Limb (tissue), 2 donors: Measurements from ENCODE around the gene FBXO17.
"Not testable (repeated sequence)": the region's sequence is repeated elsewhere in the genome, so short reads cannot be mapped to it uniquely, and the experiment has no call there.

Experiments
- DNase-seq, 2 donors: peaks; one replicate each; pipeline ENCODE4 v3.0.0-alpha.2; 2016; ENCODE audit errors: extremely low spot score in 2 of 2

The FBXO17 gene

DNA sequence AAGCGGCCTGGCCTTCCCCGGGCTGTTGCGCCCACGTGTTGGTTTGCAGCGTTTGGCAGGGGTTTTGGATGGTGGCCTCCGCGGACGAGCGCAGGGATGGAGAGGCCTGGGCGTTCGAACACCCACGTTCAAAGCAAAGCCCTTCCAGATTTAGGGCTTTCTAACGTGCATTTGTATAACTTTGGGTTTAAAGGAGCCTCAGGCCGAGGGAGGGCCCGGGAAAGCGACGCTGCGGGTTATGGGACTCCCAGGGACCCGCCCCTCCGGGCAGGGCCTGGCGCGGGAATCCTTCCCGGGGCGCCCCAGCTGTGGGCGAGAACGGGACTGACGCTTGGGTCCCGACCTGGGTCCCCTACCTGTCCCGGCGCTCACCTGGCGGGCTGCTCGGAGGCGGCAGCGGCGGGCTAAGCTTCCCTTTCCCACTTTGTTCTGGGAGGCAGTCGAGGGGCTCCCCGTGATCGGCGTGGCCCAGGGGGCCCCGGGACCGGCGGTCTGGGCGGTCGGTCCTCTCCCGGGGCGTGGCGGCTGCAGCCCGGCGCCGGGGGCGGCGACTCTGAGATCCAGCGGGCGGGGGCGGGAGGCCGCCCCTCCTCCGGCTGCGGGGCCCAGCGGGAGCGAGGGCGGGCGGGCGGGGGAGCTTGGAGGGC, at the start of gene FBXO17:
Gene FBXO17 (minus strand): TSS at position 529 of the 647 bp plus-strand sequence. CDS start 25,423 bp downstream, outside the sequence.
- peak; percentile 73 to 84 for DNase-seq

- no peak for DNase-seq
Observed at GRCh38 chr19:39024875-39025641, 49.5 kb upstream of the FBXO17 start.

GRCh38 chr19:39021063-39021462, 45.5 kb upstream of the FBXO17 start:
- no peak for DNase-seq

GRCh38 chr19:39017646-39018045, 42.1 kb upstream of the FBXO17 start:
- DNase-seq, result no peak

DNA sequence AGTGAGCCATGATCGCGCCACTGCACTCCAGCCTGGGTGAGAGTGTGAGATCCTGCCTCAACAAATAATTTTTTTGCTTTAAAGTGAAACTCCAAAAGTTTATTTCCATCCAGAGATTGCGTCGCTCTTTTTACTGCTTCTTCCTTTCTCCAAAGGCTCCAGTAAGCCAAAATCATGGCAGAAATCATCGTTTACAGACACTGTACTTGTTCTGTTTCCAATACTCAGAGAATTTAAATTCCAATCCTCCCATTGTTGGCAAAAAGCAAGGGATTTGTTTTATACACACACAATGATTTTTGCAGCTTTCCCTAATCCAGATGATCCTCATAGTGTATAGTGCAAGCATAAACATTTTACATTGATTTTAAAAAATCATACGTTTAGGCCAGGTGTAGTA, 41.5 kb upstream of the FBXO17 start:
- DNase-seq, result peak in 1 of 2 donors; percentile 18

- DNase-seq, result no peak
Observed at GRCh38 chr19:39014037-39014436, 38.5 kb upstream of the FBXO17 start.

- no peak for DNase-seq
Observed at GRCh38 chr19:39009001-39009400, 33.5 kb upstream of the FBXO17 start.

GRCh38 chr19:39008137-39008536, 32.6 kb upstream of the FBXO17 start:
- no peak for DNase-seq

GRCh38 chr19:39007096-39007495, 31.6 kb upstream of the FBXO17 start:
- no peak for DNase-seq

DNA sequence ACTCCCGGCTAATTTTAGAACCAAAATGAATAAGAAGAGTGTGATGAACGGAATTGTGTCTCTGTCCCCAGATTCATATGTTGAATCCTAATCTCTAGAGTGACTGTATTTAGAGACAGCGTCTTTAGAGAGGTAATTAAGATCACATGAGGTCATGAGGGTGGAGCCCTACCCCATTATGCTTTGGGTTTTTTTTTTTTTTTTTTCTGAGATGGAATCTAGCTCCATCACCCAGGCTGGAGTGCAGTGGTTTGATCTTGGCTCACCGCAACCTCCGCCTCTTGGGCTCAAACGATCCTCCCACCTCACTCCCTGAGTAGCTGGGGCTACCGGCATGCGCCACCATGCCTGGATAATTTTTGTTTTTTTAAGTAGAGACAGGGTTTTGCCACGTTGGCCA, 28.9 kb upstream of the FBXO17 start:
- no peak for DNase-seq

DNA sequence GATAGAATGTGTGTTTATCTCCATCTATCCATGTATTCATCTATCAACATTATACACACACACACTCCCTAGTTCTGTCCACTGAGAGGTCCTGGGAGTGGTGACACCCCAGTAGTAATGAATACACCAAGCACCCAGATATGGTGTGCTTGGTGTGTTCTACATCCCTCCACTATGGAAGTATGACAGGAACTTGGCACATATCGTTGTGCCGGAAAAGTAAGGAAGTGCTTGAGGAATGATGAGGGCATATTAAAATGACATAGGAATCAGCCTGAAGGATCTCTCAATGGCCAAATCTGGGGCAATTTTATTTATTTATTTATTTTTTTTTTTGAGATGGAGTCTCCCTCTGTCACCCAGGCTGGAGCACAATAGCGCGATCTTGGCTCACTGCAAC, 28.3 kb upstream of the FBXO17 start:
- no peak for DNase-seq

DNA sequence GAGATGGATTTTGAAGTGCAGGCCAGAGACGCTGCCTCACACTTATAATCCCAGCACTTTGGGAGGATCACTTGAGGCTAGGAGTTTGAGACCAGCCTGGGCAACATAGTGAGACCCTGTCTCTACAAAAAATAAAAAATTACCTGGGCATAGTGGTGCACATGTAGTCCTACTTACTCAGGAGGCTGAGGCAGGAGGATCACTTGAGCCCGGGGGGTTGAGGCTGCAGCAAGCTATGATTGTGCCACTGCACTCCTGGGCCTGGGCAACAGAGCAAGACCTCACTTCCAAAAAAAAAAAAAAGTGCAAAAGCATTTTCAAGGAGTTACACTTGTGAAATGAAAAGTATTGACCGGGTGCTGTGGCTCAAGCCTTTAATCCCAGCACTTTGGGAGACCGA, 27.6 kb upstream of the FBXO17 start:
- no peak for DNase-seq

DNA sequence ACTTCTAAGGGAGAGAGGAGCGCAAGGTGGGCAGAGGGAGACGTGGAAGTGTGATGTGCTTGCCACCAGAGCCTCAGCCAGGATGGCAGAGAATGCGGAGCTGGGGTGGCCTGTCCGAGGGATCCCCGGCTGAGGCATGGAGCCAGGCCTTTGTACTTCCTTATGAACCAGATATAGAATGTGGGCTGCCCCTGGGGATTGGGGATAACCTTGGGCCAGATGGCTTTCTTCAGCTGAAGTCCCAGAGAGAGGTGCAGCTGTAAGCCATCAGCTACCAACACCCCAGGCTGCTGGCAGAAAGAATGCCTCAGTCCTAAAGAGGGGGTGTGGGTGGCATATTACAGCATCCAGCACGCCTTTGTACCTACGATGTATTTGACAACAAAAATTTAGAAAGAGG, 25.5 kb upstream of the FBXO17 start:
- no peak for DNase-seq

- DNase-seq, result not testable (repeated sequence)
Observed at GRCh38 chr19:38997576-38997975, 22.0 kb upstream of the FBXO17 start.

DNA sequence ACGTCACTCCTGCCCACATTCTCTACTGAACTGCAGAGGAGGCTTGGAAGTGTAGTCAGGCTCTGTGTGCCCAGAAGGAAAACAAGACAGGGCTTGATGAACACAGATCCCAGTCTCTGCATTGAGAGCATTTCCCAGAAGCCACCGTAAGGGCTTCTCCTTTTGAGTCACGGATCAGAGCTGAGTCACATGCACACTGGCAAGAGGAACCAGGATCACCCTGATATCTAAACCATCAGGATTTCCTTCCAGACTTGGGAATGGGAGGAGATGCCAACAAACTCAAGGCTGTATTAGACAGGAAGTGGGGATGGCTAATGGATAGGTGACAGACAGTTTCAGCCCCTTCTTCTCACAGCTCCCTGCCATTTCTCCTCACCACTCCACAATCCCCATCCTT, 17.7 kb upstream of the FBXO17 start:
- no peak for DNase-seq

DNA sequence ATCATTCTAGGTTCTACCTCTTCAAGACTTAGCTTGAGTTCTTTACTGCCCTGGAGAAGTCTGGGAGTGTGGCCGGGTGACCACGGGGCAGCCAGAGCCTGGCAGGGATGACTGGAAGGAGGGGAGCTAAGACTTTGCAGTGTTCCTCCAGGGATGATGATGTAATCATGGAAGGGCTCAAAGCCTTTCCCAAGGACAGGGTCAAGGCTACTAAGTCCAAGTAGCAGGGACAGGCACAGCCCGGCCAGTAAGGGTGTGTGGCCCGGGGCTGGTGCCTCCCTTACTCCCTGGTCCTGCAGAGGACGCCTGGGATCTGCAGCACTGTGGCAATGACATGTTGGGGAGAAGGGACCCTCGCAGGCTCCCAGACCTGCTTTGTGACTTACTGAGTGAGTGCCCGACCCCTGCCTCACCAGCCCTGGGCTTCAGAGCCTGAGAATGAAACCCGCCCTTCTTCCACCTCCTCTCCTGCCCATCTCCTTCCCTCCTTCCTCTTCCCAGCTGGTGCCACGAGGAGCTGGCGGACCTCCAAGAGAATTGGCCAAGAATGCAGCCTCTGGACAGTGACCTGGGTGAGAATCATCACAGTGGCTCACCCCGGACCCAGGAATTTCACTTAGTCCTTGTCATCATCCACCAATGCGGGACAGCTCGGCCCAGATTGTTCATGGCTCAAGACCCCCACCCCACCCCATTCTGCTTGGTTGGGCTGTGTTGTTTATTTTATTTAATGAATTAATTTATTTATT, 15.6 kb upstream of the FBXO17 start:
- DNase-seq, result no peak

GRCh38 chr19:38989614-38990013, 14.1 kb upstream of the FBXO17 start:
- not testable (repeated sequence) for DNase-seq

GRCh38 chr19:38989066-38989605, 13.6 kb upstream of the FBXO17 start:
- DNase-seq, result peak; percentile 59 to 76

- DNase-seq, result not testable (repeated sequence)
Observed at GRCh38 chr19:38988627-38989026, 13.1 kb upstream of the FBXO17 start.

DNA sequence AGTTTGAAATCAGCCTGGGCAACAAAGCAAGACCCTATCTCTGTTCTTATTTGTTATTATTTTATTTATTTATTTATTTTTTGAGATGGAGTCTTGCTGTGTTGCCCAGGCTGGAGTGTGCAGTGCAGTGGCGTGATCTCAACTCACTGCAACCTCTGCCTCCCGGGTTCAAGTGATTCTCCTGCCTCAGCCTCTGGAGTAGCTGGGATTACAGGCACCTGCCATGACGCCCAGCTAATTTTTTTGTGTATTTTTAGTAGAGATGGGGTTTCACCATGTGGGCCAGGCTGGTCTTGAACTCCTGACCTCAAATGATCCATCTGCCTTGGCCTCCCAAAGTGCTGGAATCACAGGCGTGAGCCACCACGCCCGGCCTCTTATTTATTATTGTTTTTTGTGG, 12.2 kb upstream of the FBXO17 start:
- DNase-seq, result not testable (repeated sequence)

DNA sequence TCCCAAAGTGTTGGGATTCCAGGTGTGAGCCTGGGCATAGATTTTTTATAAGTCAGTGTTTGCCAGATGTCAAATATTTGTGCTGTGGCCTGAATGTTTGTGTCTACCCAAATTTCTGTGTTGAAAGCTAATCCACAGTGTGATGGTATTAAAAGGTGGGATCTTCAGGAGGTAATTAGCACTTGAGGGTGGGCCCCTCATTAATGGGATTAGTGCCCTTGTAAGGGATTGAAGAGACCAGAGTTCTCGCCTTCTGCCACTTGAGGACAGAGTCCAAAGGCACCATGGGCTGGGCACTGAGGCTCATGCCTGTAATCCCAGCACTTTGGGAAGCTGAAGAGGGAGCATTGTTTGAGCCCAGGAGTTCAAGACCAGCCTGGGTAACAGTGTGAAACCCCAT, 9.7 kb upstream of the FBXO17 start:
- DNase-seq, result no peak
